ENCODE measurements around the gene PLD2. TPM values are rescaled to one million over a fixed set of nuclear protein-coding genes. Genes with fewer than 3 reads are reported as not detected.

Gene PLD2
- total RNA-seq, 4 donors from 2014 or later, result 13.9 to 81.9 (median 18.9) TPM

DNA sequence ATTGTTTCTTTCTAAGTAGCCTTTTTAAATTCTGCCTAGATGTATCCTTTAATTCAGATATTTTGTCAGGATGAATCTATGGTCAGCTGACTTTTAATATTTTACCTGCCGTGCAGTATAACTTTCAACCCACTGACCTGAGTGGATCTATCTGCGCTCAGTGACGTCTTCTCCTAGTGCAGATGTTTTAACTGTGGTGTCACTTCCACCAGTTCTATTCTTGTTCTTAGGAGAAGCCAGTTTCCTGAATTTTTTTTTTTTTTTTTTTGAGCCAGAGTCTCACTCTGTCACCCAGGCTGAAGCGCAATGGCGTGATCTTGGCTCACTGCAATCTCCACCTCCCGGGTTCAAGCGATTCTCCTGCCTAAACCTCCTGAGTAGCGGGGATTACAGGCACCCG is 40.2 kb upstream of the PLD2 start:
- TF ChIP-seq, protein P1, sequence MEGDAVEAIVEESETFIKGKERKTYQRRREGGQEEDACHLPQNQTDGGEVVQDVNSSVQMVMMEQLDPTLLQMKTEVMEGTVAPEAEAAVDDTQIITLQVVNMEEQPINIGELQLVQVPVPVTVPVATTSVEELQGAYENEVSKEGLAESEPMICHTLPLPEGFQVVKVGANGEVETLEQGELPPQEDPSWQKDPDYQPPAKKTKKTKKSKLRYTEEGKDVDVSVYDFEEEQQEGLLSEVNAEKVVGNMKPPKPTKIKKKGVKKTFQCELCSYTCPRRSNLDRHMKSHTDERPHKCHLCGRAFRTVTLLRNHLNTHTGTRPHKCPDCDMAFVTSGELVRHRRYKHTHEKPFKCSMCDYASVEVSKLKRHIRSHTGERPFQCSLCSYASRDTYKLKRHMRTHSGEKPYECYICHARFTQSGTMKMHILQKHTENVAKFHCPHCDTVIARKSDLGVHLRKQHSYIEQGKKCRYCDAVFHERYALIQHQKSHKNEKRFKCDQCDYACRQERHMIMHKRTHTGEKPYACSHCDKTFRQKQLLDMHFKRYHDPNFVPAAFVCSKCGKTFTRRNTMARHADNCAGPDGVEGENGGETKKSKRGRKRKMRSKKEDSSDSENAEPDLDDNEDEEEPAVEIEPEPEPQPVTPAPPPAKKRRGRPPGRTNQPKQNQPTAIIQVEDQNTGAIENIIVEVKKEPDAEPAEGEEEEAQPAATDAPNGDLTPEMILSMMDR (IDR thresholded peaks at IDR 0.05), result no peak
- no peak for TF ChIP-seq EP300 (IDR thresholded peaks at IDR 0.05; ENCODE audit: low read depth)
- no peak for TF ChIP-seq POLR2A (IDR thresholded peaks at IDR 0.05)
- TF ChIP-seq POLR2AphosphoS5 (IDR thresholded peaks at IDR 0.05), result no peak
- H3K36me3 ChIP-seq, result no peaks in the 10 kb centered on the region
- intact Hi-C loops (cut with DNase I; ENCODE audit: low total_unique reads) (no loop called here), in situ Hi-C loops (cut with MboI; ENCODE audit: low pct_ligation_motif_present in 1 of 4, low pct_unique_long_range_greater_than_20kb in 1 of 4, low sequenced_read_pairs in 3 of 4) (no loop called here)
- peaks cover 0 to 11% (median 3%) of the 10 kb centered on the region in 4 donors for H3K4me1 ChIP-seq
- H3K9me3 ChIP-seq, result no peaks in the 10 kb centered on the region
- no peak overlapping the region for H3K27ac ChIP-seq
- H3K27me3 ChIP-seq, result no peaks in the 10 kb centered on the region
- 88 to 95% methylated on average over 7 to 9 of the region's 9 CpGs for WGBS, 2 donors (ENCODE audit: low coverage in 1 of 2)
- H3K4me3 ChIP-seq, result no peak overlapping the region
- DNase-seq, result no peak

DNA sequence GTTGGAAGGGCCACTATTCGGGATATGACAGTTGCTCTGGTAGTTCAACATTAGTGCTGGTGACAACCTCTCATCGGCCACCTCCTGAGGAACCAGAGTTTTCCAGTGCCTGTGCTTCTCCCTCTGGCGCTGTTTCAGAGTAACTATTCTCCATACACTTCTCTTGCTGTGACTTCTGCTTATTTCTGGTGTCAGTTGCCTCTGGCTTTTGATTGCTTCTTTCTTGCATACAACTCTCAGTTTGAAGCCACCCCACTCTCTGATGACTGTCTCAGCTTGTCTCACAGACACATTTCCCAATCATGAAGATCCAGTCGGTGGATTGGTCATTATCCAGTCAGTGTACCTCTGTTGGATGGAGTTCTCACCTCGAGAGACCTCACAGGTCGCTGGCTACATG is 38.7 kb upstream of the PLD2 start:
- H3K27ac ChIP-seq, result peak overlapping the region in 1 of 4 donors; percentile 23
- H3K36me3 ChIP-seq, result no peaks in the 10 kb centered on the region
- intact Hi-C loops (cut with DNase I; ENCODE audit: low total_unique reads) (no loop called here), in situ Hi-C loops (cut with MboI; ENCODE audit: low pct_ligation_motif_present in 1 of 4, low pct_unique_long_range_greater_than_20kb in 1 of 4, low sequenced_read_pairs in 3 of 4) (no loop called here)
- no peaks in the 10 kb centered on the region for H3K9me3 ChIP-seq
- WGBS, 2 donors (ENCODE audit: low coverage in 1 of 2), result 78 to 95% methylated on average over 4 to 6 of the region's 6 CpGs
- no peak for TF ChIP-seq POLR2AphosphoS5 (IDR thresholded peaks at IDR 0.05)
- TF ChIP-seq, protein P1 (IDR thresholded peaks at IDR 0.05), result no peak
- TF ChIP-seq POLR2A (IDR thresholded peaks at IDR 0.05), result no peak
- no peak for TF ChIP-seq EP300 (IDR thresholded peaks at IDR 0.05; ENCODE audit: low read depth)
- no peak for DNase-seq
- no peaks in the 10 kb centered on the region for H3K27me3 ChIP-seq
- peaks cover 0 to 23% (median 5%) of the 10 kb centered on the region in 4 donors for H3K4me1 ChIP-seq
- no peak overlapping the region for H3K4me3 ChIP-seq

DNA sequence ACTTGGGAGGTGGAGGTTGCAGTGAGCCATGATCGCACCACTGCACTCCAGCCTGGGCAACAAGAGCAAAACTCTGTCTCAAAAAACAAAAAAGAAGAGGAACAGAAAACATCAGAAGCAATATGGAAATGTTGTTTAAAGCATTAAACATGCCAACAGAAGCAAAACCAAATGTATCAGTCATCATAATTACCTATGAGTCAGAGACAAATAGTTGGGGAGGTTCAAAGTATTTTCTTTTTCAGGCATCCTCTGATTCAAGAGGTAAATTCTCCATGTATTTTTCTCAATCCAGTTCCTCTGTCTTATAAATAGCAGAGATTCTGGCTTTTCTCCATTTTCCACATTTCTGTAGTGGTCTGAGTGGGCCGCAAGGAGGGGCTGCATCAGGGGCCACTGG is 37.3 kb upstream of the PLD2 start:
- DNase-seq, result no peak
- in situ Hi-C loops (cut with MboI; ENCODE audit: low pct_ligation_motif_present in 1 of 4, low pct_unique_long_range_greater_than_20kb in 1 of 4, low sequenced_read_pairs in 3 of 4), result no loop called here
- WGBS, 2 donors (ENCODE audit: low coverage in 1 of 2), result 83 to 91% methylated on average over 1 to 2 of the region's 2 CpGs

DNA sequence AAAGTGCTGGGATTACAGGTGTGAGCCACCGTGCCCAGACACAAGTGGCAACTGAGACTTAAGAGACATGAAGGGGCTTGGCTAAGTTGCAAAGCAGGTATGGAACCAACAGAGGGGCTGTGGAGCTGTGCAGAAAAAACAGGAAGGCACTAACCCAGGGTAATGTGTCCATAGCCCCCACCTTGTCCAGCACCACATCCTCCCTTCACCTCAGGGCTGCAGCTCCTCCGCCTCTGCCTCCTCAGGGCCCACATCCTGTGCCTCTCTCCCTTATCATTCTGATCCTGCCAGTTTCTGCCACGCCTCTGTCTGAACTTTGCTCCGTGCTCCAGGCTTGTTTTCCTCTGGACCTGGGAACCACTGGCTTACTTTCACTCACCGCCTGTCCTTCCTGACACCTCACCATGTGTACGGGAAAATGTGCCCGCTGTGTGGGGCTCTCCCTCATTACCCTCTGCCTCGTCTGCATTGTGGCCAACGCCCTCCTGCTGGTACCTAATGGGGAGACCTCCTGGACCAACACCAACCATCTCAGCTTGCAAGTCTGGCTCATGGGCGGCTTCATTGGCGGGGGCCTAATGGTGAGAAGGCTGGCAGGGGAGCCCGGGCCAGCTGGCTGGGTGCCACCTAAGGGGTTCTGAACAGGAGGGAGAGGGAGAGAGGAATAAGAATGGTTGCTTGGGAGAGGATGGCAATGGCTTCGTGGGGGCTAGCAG is 35.3 kb upstream of the PLD2 start, which contains the start of gene TM4SF5:
TSS of gene TM4SF5 (plus strand) at position 368 of the 716 bp plus-strand sequence. CDS start at position 405, 37 bp downstream.
- in situ Hi-C loops (cut with MboI; ENCODE audit: low pct_ligation_motif_present in 1 of 4, low pct_unique_long_range_greater_than_20kb in 1 of 4, low sequenced_read_pairs in 3 of 4), result no loop called here
- peak; percentile 87 for DNase-seq

More for the DNA sequence above, 37.3 kb upstream of the PLD2 start:
- H3K27me3 ChIP-seq, result no peaks in the 10 kb centered on the region
- no peak for TF ChIP-seq POLR2AphosphoS5 (IDR thresholded peaks at IDR 0.05)
- TF ChIP-seq EP300 (IDR thresholded peaks at IDR 0.05; ENCODE audit: low read depth), result no peak
- no peak for TF ChIP-seq POLR2A (IDR thresholded peaks at IDR 0.05)
- TF ChIP-seq, protein P1 (IDR thresholded peaks at IDR 0.05), result no peak
- no peaks in the 10 kb centered on the region for H3K36me3 ChIP-seq
- no peak overlapping the region for H3K4me3 ChIP-seq
- intact Hi-C loops (cut with DNase I; ENCODE audit: low total_unique reads), result no loop called here
- no peak overlapping the region for H3K27ac ChIP-seq
- H3K4me1 ChIP-seq, result peaks cover 0 to 23% (median 5%) of the 10 kb centered on the region in 4 donors
- H3K9me3 ChIP-seq, result no peaks in the 10 kb centered on the region

More for the DNA sequence above, 35.3 kb upstream of the PLD2 start, which contains the start of gene TM4SF5:
- Histone ChIP-seq H3K27ac (peak within 1 kb of the TSS; percentile 75 to 82 (median 78)), H3K9me3 (no peaks in the 10 kb centered on the region), H3K27me3 (no peaks in the 10 kb centered on the region), H3K36me3 (no peaks in the 10 kb centered on the region), H3K4me3 (peak within 1 kb of the TSS in 2 of 4 donors; percentile 3 to 24), H3K4me1 (peaks cover 0 to 23% (median 5%) of the 10 kb centered on the region in 4 donors)
- intact Hi-C loops (cut with DNase I; ENCODE audit: low total_unique reads), result no loop called here
- TF ChIP-seq POLR2A (IDR thresholded peaks at IDR 0.05), result peak; percentile 35
- TF ChIP-seq POLR2AphosphoS5 (IDR thresholded peaks at IDR 0.05), result peak; percentile 21 to 81 (median 38)
- no peak for TF ChIP-seq EP300 (IDR thresholded peaks at IDR 0.05; ENCODE audit: low read depth)
- 20 to 35% methylated on average over 4 to 13 of the region's 13 CpGs for WGBS, 2 donors (ENCODE audit: low coverage in 1 of 2)
